HEK293 (cell line): Measurements from ENCODE around the gene PLA2G2A.
"Not testable (repeated sequence)": the region's sequence is repeated elsewhere in the genome, so short reads cannot be mapped to it uniquely, and the experiment has no call there.

Experiments used
- ZNF830 ChIP-seq: fragments of 450-650 bp; IDR thresholded peaks from 2 replicates; pipeline ENCODE4 v1.5.0; 2018; ENCODE audit warnings: missing biosample characterization, missing genetic modification characterization, low read depth, mild to moderate bottlenecking, moderate library complexity
- TF ChIP-seq, protein P1 (sequence below): fragments of 450-650 bp; formaldehyde crosslinking; IDR thresholded peaks from 2 replicates; pipeline ENCODE4 v1.5.1; 2016; ENCODE audit warnings: missing biosample characterization, missing genetic modification characterization

DNA sequence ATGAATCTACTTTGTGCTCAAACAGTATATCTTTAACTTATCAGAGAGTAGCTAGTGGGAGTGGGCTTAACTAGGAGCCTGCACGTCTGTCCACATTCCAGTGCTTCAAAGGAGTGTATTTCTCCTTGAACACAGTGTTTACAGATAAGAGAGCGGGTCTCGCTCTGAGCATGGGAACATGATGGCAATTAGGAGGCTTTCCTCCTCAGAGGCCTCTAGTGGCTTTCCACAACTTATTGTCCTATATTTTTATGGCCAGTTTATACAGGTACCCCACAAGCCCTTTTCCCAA lies 52.3 kb downstream of the PLA2G2A start:
- TF ChIP-seq, protein P1, sequence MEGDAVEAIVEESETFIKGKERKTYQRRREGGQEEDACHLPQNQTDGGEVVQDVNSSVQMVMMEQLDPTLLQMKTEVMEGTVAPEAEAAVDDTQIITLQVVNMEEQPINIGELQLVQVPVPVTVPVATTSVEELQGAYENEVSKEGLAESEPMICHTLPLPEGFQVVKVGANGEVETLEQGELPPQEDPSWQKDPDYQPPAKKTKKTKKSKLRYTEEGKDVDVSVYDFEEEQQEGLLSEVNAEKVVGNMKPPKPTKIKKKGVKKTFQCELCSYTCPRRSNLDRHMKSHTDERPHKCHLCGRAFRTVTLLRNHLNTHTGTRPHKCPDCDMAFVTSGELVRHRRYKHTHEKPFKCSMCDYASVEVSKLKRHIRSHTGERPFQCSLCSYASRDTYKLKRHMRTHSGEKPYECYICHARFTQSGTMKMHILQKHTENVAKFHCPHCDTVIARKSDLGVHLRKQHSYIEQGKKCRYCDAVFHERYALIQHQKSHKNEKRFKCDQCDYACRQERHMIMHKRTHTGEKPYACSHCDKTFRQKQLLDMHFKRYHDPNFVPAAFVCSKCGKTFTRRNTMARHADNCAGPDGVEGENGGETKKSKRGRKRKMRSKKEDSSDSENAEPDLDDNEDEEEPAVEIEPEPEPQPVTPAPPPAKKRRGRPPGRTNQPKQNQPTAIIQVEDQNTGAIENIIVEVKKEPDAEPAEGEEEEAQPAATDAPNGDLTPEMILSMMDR (tag by site-specific recombination) = not testable (repeated sequence)
- TF ChIP-seq ZNF830 (tag by site-specific recombination) = not testable (repeated sequence)
